WTC11 (cell line): Measurements from ENCODE around the gene SNAP25.

Experiments used
- CTCF ChIP-seq: fragments of 200-600 bp; IDR thresholded peaks from 2 replicates; pipeline ENCODE4 v1.8.0; 2022; ENCODE audit warnings: antibody characterized with exemption
- IRF2 ChIP-seq: sonication (generic); formaldehyde crosslinking; IDR thresholded peaks from 2 replicates; pipeline ENCODE4 v1.8.0; 2022; ENCODE audit warnings: low read depth, missing genetic modification reagents, borderline replicate concordance

GRCh38 chr20:10324198-10324847, 105.7 kb downstream of the SNAP25 start:
- TF ChIP-seq CTCF (no peak), IRF2 (CRISPR knock-in tag) (no peak)
